Caco-2 (cell line): ENCODE measurements around the gene APP. TPM values are rescaled to one million over a fixed set of nuclear protein-coding genes. Genes with fewer than 3 reads are reported as not detected.

Experiments used
- BruUV-seq: library from RNA; stranded (reverse); fragments of 400-500 nt; replicated peaks from 2 replicates; lab custom pipeline; 2021; lab: Mats Ljungman, UMichigan
- CTCF ChIA-PET: fragments of 300-600 bp; sonication (Branson Sonifier 250); formaldehyde crosslinking; loops from one replicate; lab custom pipeline; 2022; ENCODE audit warnings: antibody characterized with exemption; lab: Charles Lee
- POLR2A ChIA-PET: fragments of 300-600 bp; sonication (Branson Sonifier 250); formaldehyde crosslinking; loops from one replicate; lab custom pipeline; 2022; ENCODE audit warnings: antibody characterized with exemption; lab: Charles Lee
- DNase-seq, 2 experiments: peaks; one replicate each; pipeline versions ENCODE4 v3.0.0 to v3.0.0-alpha.2; 2020 to 2022
- H3K27me3 ChIP-seq: replicated peaks from 2 replicates; pipeline ENCODE4 v1.6.0; 2011; ENCODE audit warnings: low read length; ENCODE audit not compliant: control insufficient read depth, insufficient read depth
- H3K36me3 ChIP-seq: 2 replicates; pipeline ENCODE4 v1.5.1; 2011; ENCODE audit warnings: low read length; ENCODE audit not compliant: control insufficient read depth, insufficient read depth
- H3K4me1 ChIP-seq: fragments of 250-450 bp; sonication (Bioruptor Pico); 2 replicates; pipeline ENCODE4 v1.5.1; 2020; ENCODE audit warnings: mild to moderate bottlenecking
- H3K4me3 ChIP-seq: 2 replicates; pipeline ENCODE4 v1.5.1; 2011; ENCODE audit warnings: low read depth, mild to moderate bottlenecking, control low read depth, low read length
- H3K9me3 ChIP-seq: fragments of 250-450 bp; sonication (Bioruptor Pico); 2 replicates; pipeline ENCODE4 v1.5.1; 2020; ENCODE audit warnings: mild to moderate bottlenecking, moderate library complexity
- H3K27ac Mint-ChIP-seq: one replicate; pipeline ENCODE4 v1.8.0; 2022; ENCODE audit warnings: mixed read lengths; ENCODE audit not compliant: unreplicated experiment
- H3K27me3 Mint-ChIP-seq: one replicate; pipeline ENCODE4 v1.8.0; 2022; ENCODE audit warnings: mixed read lengths; ENCODE audit not compliant: insufficient read depth, unreplicated experiment
- H3K36me3 Mint-ChIP-seq: one replicate; pipeline ENCODE4 v1.8.0; 2022; ENCODE audit warnings: mild to moderate bottlenecking, mixed read lengths; ENCODE audit not compliant: insufficient read depth, unreplicated experiment
- H3K4me1 Mint-ChIP-seq: one replicate; pipeline ENCODE4 v1.8.0; 2022; ENCODE audit warnings: low read depth, mixed read lengths; ENCODE audit not compliant: unreplicated experiment
- H3K4me3 Mint-ChIP-seq: one replicate; pipeline ENCODE4 v1.8.0; 2022; ENCODE audit warnings: mild to moderate bottlenecking, moderate library complexity, mixed read lengths; ENCODE audit not compliant: unreplicated experiment
- H3K9me3 Mint-ChIP-seq: one replicate; pipeline ENCODE4 v1.8.0; 2022; ENCODE audit warnings: mixed read lengths; ENCODE audit not compliant: unreplicated experiment
- CTCF ChIP-seq, 2 experiments: fragments of 200-600 bp in 1 of 2; IDR thresholded peaks; 1 replicate in 1 of 2; 2 replicates in 1 of 2; pipeline versions ENCODE4 v1.5.1 to v1.8.0; 2011 to 2022; ENCODE audit warnings: antibody characterized with exemption in 1 of 2, control low read depth in 1 of 2, inconsistent platforms in 1 of 2, low read depth in 1 of 2, low read length in 1 of 2, mild to moderate bottlenecking in 1 of 2, moderate library complexity in 1 of 2; ENCODE audit not compliant: insufficient read depth in 1 of 2, severe bottlenecking in 1 of 2, unreplicated experiment in 1 of 2
- intact Hi-C: fragments of 100-400 bp; cut with micrococcal nuclease; formaldehyde crosslinking; loops from one replicate; pipeline ENCODE4 v1.10.0; 2022; ENCODE audit not compliant: unreplicated experiment
- total RNA-seq: library from RNA; stranded (reverse); gene quantifications from 2 replicates; pipeline ENCODE4 v1.2.3, GENCODE V29; 2022

Gene APP
- total RNA-seq, 1 experiment from 2014 or later = 331 TPM

- peaks cover 1% of the 10 kb centered on the region for H3K36me3 Mint-ChIP-seq
- H3K4me3 Mint-ChIP-seq = no peak overlapping the region
- TF ChIP-seq CTCF (IDR thresholded peaks at IDR 0.05; ENCODE audit: insufficient read depth in 1 of 2, low read depth in 1 of 2, low read length in 1 of 2, severe bottlenecking in 1 of 2, unreplicated experiment in 1 of 2) = no peak
- peak in 1 of 2 experiments; percentile 9 for DNase-seq
- no peaks in the 10 kb centered on the region for H3K27me3 ChIP-seq
- no peaks in the 10 kb centered on the region for H3K36me3 ChIP-seq
- POLR2A ChIA-PET = no interaction called here
- no peak overlapping the region for H3K4me3 ChIP-seq
- H3K4me1 ChIP-seq = peaks cover 20% of the 10 kb centered on the region
- H3K9me3 Mint-ChIP-seq = no peaks in the 10 kb centered on the region
- H3K27ac Mint-ChIP-seq = no peak overlapping the region
- no TSS peak for BruUV-seq
- CTCF ChIA-PET = no interaction called here
- H3K9me3 ChIP-seq = no peaks in the 10 kb centered on the region
- H3K27me3 Mint-ChIP-seq = no peaks in the 10 kb centered on the region
- intact Hi-C loops = loop anchor here (2.0 kb wide), 1 partner anchor 70 kb away; no protein-coding TSS in a partner anchor
- peaks cover 16% of the 10 kb centered on the region for H3K4me1 Mint-ChIP-seq
These were observed 71.7 kb downstream of the APP start for GRCh38 chr21:26098772-26099397.

GRCh38 chr21:26097475-26097874 is 73.1 kb downstream of the APP start:
- Histone ChIP-seq H3K36me3 (no peaks in the 10 kb centered on the region), H3K27me3 (no peaks in the 10 kb centered on the region), H3K4me1 (peaks cover 20% of the 10 kb centered on the region), H3K4me3 (no peak overlapping the region), H3K9me3 (no peaks in the 10 kb centered on the region)
- Mint-ChIP-seq H3K27ac (no peak overlapping the region), H3K27me3 (no peaks in the 10 kb centered on the region), H3K4me1 (peaks cover 16% of the 10 kb centered on the region), H3K4me3 (no peak overlapping the region), H3K36me3 (no peaks in the 10 kb centered on the region), H3K9me3 (no peaks in the 10 kb centered on the region)
- BruUV-seq = no TSS peak
- POLR2A ChIA-PET = no interaction called here
- DNase-seq = no peak
- intact Hi-C loops = no loop called here
- CTCF ChIA-PET = no interaction called here
- no peak for TF ChIP-seq CTCF (IDR thresholded peaks at IDR 0.05; ENCODE audit: insufficient read depth in 1 of 2, low read depth in 1 of 2, low read length in 1 of 2, severe bottlenecking in 1 of 2, unreplicated experiment in 1 of 2)

- no peaks in the 10 kb centered on the region for H3K36me3 ChIP-seq
- H3K36me3 Mint-ChIP-seq = no peaks in the 10 kb centered on the region
- no peaks in the 10 kb centered on the region for H3K27me3 Mint-ChIP-seq
- POLR2A ChIA-PET = no interaction called here
- no peak overlapping the region for H3K27ac Mint-ChIP-seq
- no peaks in the 10 kb centered on the region for H3K9me3 ChIP-seq
- H3K4me3 ChIP-seq = no peak overlapping the region
- H3K4me3 Mint-ChIP-seq = no peak overlapping the region
- no peak for TF ChIP-seq CTCF (IDR thresholded peaks at IDR 0.05; ENCODE audit: insufficient read depth in 1 of 2, low read depth in 1 of 2, low read length in 1 of 2, severe bottlenecking in 1 of 2, unreplicated experiment in 1 of 2)
- intact Hi-C loops = no loop called here
- no TSS peak for BruUV-seq
- DNase-seq = no peak
- peaks cover 20% of the 10 kb centered on the region for H3K4me1 ChIP-seq
- peaks cover 17% of the 10 kb centered on the region for H3K4me1 Mint-ChIP-seq
- H3K9me3 Mint-ChIP-seq = no peaks in the 10 kb centered on the region
- no peaks in the 10 kb centered on the region for H3K27me3 ChIP-seq
- CTCF ChIA-PET = no interaction called here
These were observed 73.8 kb downstream of the APP start for GRCh38 chr21:26096494-26097371.
